ENCODE measurements around the gene MTMR4. TPM values are rescaled to one million over a fixed set of nuclear protein-coding genes. Genes with fewer than 3 reads are reported as not detected.
"Not testable (repeated sequence)": the region's sequence is repeated elsewhere in the genome, so short reads cannot be mapped to it uniquely, and the experiment has no call there.

Gene MTMR4
- total RNA-seq (2012; rRNA removed), result 40.6 and 46.7 TPM in 2 replicates

- Histone ChIP-seq H3K4me3 (ENCODE audit: low read length) (peak within 1 kb of the TSS; percentile 81), H3K27me3 (ENCODE audit: control insufficient read depth, insufficient read depth, low read length) (no peaks in the 10 kb centered on the region), H3K9ac (ENCODE audit: low read depth, low read length) (peak within 1 kb of the TSS; percentile 81), H3K4me1 (ENCODE audit: control insufficient read depth, insufficient read depth, low read length) (peaks cover 21% of the 10 kb centered on the region), H3K9me3 (replicated peaks; ENCODE audit: low read length) (no peaks in the 10 kb centered on the region), H3K36me3 (ENCODE audit: insufficient read depth, low read length) (peaks cover 19% of the 10 kb centered on the region), H3K4me2 (ENCODE audit: low read length) (peak within 1 kb of the TSS; percentile 91)
Observed at GRCh38 chr17:58513965-58514769, at the start of gene MTMR4. Gene MTMR4 (minus strand): TSS chr17:58514638. CDS start chr17:58514407, 231 bp downstream.

DNA sequence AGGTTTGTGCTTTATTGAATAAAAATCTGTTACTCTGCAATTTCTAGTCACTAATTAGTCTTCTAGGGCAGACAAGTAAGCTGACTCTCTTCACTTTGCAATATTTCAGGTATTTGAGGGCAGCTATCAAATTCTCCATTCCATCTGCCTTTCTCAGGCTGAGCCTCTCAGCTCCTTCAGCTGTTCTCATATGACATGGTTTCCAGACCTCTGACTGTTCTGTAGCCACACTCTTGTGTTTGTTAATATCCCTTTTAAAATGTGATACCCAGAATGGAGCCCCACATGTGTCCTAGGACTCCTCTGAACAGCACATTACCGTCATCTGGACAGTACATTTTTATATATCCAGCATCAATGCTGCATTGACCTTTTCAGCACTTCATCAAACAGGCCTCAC is 46.1 kb upstream of the MTMR4 start:
- no peaks in the 10 kb centered on the region for H3K36me3 ChIP-seq (ENCODE audit: insufficient read depth, low read length)
- H3K9ac ChIP-seq (ENCODE audit: low read depth, low read length), result no peak overlapping the region
- H3K4me1 ChIP-seq (ENCODE audit: control insufficient read depth, insufficient read depth, low read length), result no peaks in the 10 kb centered on the region
- no peak overlapping the region for H3K4me3 ChIP-seq (ENCODE audit: low read length)
- H3K4me2 ChIP-seq (ENCODE audit: low read length), result no peak overlapping the region
- H3K9me3 ChIP-seq (replicated peaks; ENCODE audit: low read length), result no peaks in the 10 kb centered on the region
- H3K27me3 ChIP-seq (ENCODE audit: control insufficient read depth, insufficient read depth, low read length), result peaks cover 31% of the 10 kb centered on the region

GRCh38 chr17:58557981-58558380 is 43.5 kb upstream of the MTMR4 start:
- no peaks in the 10 kb centered on the region for H3K4me1 ChIP-seq (ENCODE audit: control insufficient read depth, insufficient read depth, low read length)
- no peak overlapping the region for H3K9ac ChIP-seq (ENCODE audit: low read depth, low read length)
- peaks cover 19% of the 10 kb centered on the region for H3K27me3 ChIP-seq (ENCODE audit: control insufficient read depth, insufficient read depth, low read length)
- no peaks in the 10 kb centered on the region for H3K36me3 ChIP-seq (ENCODE audit: insufficient read depth, low read length)
- no peak overlapping the region for H3K4me3 ChIP-seq (ENCODE audit: low read length)
- no peak overlapping the region for H3K4me2 ChIP-seq (ENCODE audit: low read length)
- H3K9me3 ChIP-seq (replicated peaks; ENCODE audit: low read length), result no peaks in the 10 kb centered on the region

GRCh38 chr17:58556833-58557250 is 42.4 kb upstream of the MTMR4 start:
- peaks cover 20% of the 10 kb centered on the region for H3K27me3 ChIP-seq (ENCODE audit: control insufficient read depth, insufficient read depth, low read length)
- no peaks in the 10 kb centered on the region for H3K4me1 ChIP-seq (ENCODE audit: control insufficient read depth, insufficient read depth, low read length)
- H3K36me3 ChIP-seq (ENCODE audit: insufficient read depth, low read length), result no peaks in the 10 kb centered on the region
- H3K4me3 ChIP-seq (ENCODE audit: low read length), result no peak overlapping the region
- no peaks in the 10 kb centered on the region for H3K9me3 ChIP-seq (replicated peaks; ENCODE audit: low read length)
- no peak overlapping the region for H3K4me2 ChIP-seq (ENCODE audit: low read length)
- no peak overlapping the region for H3K9ac ChIP-seq (ENCODE audit: low read depth, low read length)

DNA sequence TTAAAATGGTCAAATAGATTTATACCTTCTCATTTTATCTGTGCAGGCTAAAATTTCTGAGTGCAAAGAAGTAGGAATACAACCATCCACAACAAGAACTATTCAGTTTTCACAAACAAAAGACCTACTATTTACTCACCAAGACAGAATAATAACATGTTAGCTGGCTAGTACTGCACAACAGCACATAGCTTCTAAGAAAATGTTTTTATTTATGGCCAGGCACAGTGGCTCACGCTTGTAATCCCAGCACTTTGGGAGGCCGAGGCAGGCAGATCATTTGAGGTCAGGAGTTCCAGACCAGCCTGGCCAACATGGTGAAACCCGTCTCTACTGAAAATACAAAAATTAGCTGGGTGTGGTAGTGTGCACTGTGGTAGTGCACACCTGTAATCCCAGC is 40.7 kb upstream of the MTMR4 start:
- not testable (repeated sequence) for H3K9ac ChIP-seq (ENCODE audit: low read depth, low read length); H3K4me2 ChIP-seq (ENCODE audit: low read length); H3K36me3 ChIP-seq (ENCODE audit: insufficient read depth, low read length); H3K9me3 ChIP-seq (replicated peaks; ENCODE audit: low read length); H3K4me3 ChIP-seq (ENCODE audit: low read length); H3K4me1 ChIP-seq (ENCODE audit: control insufficient read depth, insufficient read depth, low read length)
- peaks cover 13% of the 10 kb centered on the region for H3K27me3 ChIP-seq (ENCODE audit: control insufficient read depth, insufficient read depth, low read length)

DNA sequence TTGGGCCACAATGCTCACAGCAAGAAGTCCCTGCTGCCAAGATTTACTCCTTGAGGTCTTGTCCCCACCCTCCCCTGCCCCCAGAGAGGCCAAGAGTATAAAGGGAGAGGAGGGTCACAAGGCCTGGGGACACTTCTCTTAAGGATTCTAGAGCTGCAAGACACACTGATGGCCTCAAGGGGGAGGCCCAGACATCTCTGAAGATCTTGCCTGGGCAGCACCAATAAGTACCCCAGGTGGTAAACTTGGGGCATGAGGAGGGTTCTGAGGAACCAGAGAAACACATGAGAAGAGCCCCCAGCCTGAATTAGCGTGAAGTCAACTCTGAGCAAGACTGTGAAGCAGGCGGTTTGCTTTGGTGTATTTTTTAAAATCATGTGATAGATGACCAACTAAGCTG is 26.8 kb upstream of the MTMR4 start:
- Histone ChIP-seq H3K9ac (ENCODE audit: low read depth, low read length) (no peak overlapping the region), H3K27me3 (ENCODE audit: control insufficient read depth, insufficient read depth, low read length) (peaks cover 47% of the 10 kb centered on the region), H3K36me3 (ENCODE audit: insufficient read depth, low read length) (no peaks in the 10 kb centered on the region), H3K4me2 (ENCODE audit: low read length) (no peak overlapping the region), H3K4me1 (ENCODE audit: control insufficient read depth, insufficient read depth, low read length) (no peaks in the 10 kb centered on the region), H3K9me3 (replicated peaks; ENCODE audit: low read length) (no peaks in the 10 kb centered on the region), H3K4me3 (ENCODE audit: low read length) (no peak overlapping the region)

GRCh38 chr17:58539698-58540097 is 25.3 kb upstream of the MTMR4 start:
- H3K4me2 ChIP-seq (ENCODE audit: low read length), result no peak overlapping the region
- H3K4me3 ChIP-seq (ENCODE audit: low read length), result no peak overlapping the region
- H3K27me3 ChIP-seq (ENCODE audit: control insufficient read depth, insufficient read depth, low read length), result peaks cover 51% of the 10 kb centered on the region
- no peak overlapping the region for H3K9ac ChIP-seq (ENCODE audit: low read depth, low read length)
- no peaks in the 10 kb centered on the region for H3K9me3 ChIP-seq (replicated peaks; ENCODE audit: low read length)
- peaks cover 11% of the 10 kb centered on the region for H3K4me1 ChIP-seq (ENCODE audit: control insufficient read depth, insufficient read depth, low read length)
- H3K36me3 ChIP-seq (ENCODE audit: insufficient read depth, low read length), result no peaks in the 10 kb centered on the region

GRCh38 chr17:58538811-58539409 is 24.5 kb upstream of the MTMR4 start:
- no peaks in the 10 kb centered on the region for H3K36me3 ChIP-seq (ENCODE audit: insufficient read depth, low read length)
- H3K9me3 ChIP-seq (replicated peaks; ENCODE audit: low read length), result no peaks in the 10 kb centered on the region
- H3K9ac ChIP-seq (ENCODE audit: low read depth, low read length), result no peak overlapping the region
- peaks cover 46% of the 10 kb centered on the region for H3K27me3 ChIP-seq (ENCODE audit: control insufficient read depth, insufficient read depth, low read length)
- no peak overlapping the region for H3K4me2 ChIP-seq (ENCODE audit: low read length)
- H3K4me1 ChIP-seq (ENCODE audit: control insufficient read depth, insufficient read depth, low read length), result peaks cover 15% of the 10 kb centered on the region
- H3K4me3 ChIP-seq (ENCODE audit: low read length), result no peak overlapping the region

DNA sequence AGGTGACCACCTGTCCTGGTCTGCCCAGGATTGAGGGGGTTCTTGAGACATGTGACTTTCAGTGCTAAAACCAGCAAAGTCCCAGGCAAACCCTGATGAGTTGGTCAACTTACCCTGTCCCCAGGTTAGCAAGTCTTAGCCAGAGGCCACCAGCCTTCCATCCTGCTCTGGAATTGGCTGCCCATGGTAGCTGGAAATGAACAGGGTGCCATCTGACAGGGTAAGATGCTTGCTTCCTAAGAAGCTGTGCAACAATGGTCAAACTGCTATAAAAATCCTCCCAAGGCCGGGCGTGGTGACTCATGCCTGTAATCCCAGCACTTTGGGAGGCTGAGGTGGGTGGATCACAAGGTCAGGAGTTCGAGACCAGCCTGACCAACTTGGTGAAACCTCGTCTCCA is 22.8 kb upstream of the MTMR4 start:
- Histone ChIP-seq H3K4me2 (ENCODE audit: low read length) (no peak overlapping the region), H3K4me1 (ENCODE audit: control insufficient read depth, insufficient read depth, low read length) (peaks cover 16% of the 10 kb centered on the region), H3K27me3 (ENCODE audit: control insufficient read depth, insufficient read depth, low read length) (peaks cover 37% of the 10 kb centered on the region), H3K4me3 (ENCODE audit: low read length) (no peak overlapping the region), H3K9ac (ENCODE audit: low read depth, low read length) (no peak overlapping the region), H3K9me3 (replicated peaks; ENCODE audit: low read length) (no peaks in the 10 kb centered on the region), H3K36me3 (ENCODE audit: insufficient read depth, low read length) (no peaks in the 10 kb centered on the region)

DNA sequence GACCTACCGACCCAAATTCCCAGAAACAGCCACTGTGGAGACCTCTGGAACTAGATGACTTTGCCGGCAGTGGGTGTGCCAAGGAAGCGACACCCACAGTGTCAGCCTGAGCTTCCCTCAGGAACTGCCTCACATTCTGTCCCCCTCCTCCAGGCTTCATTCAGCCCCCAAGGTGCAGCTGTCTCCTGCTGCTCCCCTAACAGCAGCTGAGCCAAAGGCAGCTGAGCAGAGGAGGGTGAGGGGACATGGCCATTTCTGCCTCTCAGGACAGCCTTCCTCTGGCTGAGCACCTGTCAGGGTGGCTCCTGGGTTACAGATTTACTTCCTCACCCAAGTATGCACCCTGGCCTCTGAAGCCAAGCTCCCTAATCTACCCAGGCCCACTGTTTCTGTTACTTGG is 22.1 kb upstream of the MTMR4 start:
- peaks cover 39% of the 10 kb centered on the region for H3K27me3 ChIP-seq (ENCODE audit: control insufficient read depth, insufficient read depth, low read length)
- H3K36me3 ChIP-seq (ENCODE audit: insufficient read depth, low read length), result no peaks in the 10 kb centered on the region
- no peaks in the 10 kb centered on the region for H3K9me3 ChIP-seq (replicated peaks; ENCODE audit: low read length)
- H3K4me2 ChIP-seq (ENCODE audit: low read length), result no peak overlapping the region
- peaks cover 18% of the 10 kb centered on the region for H3K4me1 ChIP-seq (ENCODE audit: control insufficient read depth, insufficient read depth, low read length)
- no peak overlapping the region for H3K4me3 ChIP-seq (ENCODE audit: low read length)
- H3K9ac ChIP-seq (ENCODE audit: low read depth, low read length), result no peak overlapping the region

GRCh38 chr17:58535431-58535830 is 21.0 kb upstream of the MTMR4 start:
- Histone ChIP-seq H3K4me2 (ENCODE audit: low read length) (no peak overlapping the region), H3K4me3 (ENCODE audit: low read length) (no peak overlapping the region), H3K4me1 (ENCODE audit: control insufficient read depth, insufficient read depth, low read length) (peaks cover 18% of the 10 kb centered on the region), H3K9ac (ENCODE audit: low read depth, low read length) (no peak overlapping the region), H3K27me3 (ENCODE audit: control insufficient read depth, insufficient read depth, low read length) (peaks cover 46% of the 10 kb centered on the region), H3K36me3 (ENCODE audit: insufficient read depth, low read length) (no peaks in the 10 kb centered on the region), H3K9me3 (replicated peaks; ENCODE audit: low read length) (no peaks in the 10 kb centered on the region)

Measured in skeletal muscle satellite cell (primary cell).